Astrocyte (in vitro differentiated cells and primary cell): ENCODE results near the gene DIAPH2.

Experiments used
- EZH2 ChIP-seq: IDR thresholded peaks from 2 replicates; pipeline ENCODE4 v1.6.1; 2012; ENCODE audit warnings: mild to moderate bottlenecking, low read length, inconsistent platforms; ENCODE audit not compliant: insufficient read depth
- TF ChIP-seq, protein P1 (sequence below): IDR thresholded peaks from 2 replicates; pipeline ENCODE4 v1.5.1; 2011; ENCODE audit warnings: low read depth, mild to moderate bottlenecking, inconsistent platforms, low read length, moderate library complexity; ENCODE audit not compliant: insufficient read depth

DNA sequence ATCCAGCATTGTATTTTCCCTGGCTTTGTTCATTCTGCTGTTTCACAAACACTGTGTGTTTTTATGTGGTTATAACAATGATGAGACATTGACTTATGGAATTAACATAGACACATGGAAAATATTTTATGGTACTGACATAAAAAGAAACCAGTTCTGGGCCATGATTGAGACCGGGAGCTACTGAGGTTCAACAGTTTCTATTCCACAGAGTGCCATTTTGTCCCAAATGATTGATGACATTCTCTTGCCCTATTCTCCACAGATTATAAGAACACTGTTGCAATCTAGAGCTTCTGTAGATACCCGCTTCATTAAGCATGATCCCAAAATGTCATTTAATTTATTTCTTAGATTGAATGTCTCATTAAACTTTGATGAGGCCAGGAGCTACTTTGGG, 525.9 kb downstream of the DIAPH2 start:
- TF ChIP-seq, protein P1, sequence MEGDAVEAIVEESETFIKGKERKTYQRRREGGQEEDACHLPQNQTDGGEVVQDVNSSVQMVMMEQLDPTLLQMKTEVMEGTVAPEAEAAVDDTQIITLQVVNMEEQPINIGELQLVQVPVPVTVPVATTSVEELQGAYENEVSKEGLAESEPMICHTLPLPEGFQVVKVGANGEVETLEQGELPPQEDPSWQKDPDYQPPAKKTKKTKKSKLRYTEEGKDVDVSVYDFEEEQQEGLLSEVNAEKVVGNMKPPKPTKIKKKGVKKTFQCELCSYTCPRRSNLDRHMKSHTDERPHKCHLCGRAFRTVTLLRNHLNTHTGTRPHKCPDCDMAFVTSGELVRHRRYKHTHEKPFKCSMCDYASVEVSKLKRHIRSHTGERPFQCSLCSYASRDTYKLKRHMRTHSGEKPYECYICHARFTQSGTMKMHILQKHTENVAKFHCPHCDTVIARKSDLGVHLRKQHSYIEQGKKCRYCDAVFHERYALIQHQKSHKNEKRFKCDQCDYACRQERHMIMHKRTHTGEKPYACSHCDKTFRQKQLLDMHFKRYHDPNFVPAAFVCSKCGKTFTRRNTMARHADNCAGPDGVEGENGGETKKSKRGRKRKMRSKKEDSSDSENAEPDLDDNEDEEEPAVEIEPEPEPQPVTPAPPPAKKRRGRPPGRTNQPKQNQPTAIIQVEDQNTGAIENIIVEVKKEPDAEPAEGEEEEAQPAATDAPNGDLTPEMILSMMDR = no peak
- TF ChIP-seq EZH2 = no peak
